Measurements from ENCODE around the gene ATP9A. TPM values are rescaled to one million over a fixed set of nuclear protein-coding genes. Genes with fewer than 3 reads are reported as not detected.
A peak's percentile ranks its signal among the peaks of the same experiment; 100 is the strongest.

The ATP9A gene
- total RNA-seq, 1 donor from 2014 or later: 18.2 TPM

DNA sequence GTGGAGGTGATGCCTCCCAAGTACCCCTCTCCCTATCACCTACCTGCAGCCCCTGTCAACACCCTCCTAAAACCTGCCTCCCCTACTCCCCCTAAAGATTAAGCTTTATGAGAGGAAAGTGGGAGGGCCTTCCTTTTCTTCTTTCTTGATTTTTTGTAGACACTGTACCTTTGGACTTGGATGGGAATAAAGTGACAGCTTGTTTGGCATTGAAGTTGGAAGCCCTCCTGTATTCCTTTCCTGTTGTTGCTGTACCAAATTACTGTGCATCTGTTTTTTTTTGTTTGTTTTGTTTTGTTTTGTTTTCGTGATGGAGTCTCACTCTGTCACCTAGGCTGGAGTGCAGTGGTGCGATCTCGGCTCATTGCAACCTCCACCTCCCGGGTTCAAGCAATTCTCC is 126.3 kb downstream of the ATP9A start:
- Histone ChIP-seq H3K27me3 (no peaks in the 10 kb centered on the region), H3K79me2 (ENCODE audit: low read depth) (no peaks in the 10 kb centered on the region), H3K4me3 (no peak overlapping the region), H3K9me3 (ENCODE audit: low read depth) (no peaks in the 10 kb centered on the region), H2AFZ (replicated peaks) (no peak overlapping the region), H3F3A (ENCODE audit: low read depth) (peaks cover 18% of the 10 kb centered on the region), H3K4me2 (no peak overlapping the region), H4K20me1 (ENCODE audit: low read depth) (no peaks in the 10 kb centered on the region), H3K9ac (no peak overlapping the region), H3K4me1 (peaks cover 23% of the 10 kb centered on the region), H3K36me3 (no peaks in the 10 kb centered on the region), H3K27ac (no peak overlapping the region)
- no peak for TF ChIP-seq EZH2 (IDR thresholded peaks at IDR 0.05)
- TF ChIP-seq EZH2phosphoT487 (IDR thresholded peaks at IDR 0.05): no peak
- TF ChIP-seq, protein P1, sequence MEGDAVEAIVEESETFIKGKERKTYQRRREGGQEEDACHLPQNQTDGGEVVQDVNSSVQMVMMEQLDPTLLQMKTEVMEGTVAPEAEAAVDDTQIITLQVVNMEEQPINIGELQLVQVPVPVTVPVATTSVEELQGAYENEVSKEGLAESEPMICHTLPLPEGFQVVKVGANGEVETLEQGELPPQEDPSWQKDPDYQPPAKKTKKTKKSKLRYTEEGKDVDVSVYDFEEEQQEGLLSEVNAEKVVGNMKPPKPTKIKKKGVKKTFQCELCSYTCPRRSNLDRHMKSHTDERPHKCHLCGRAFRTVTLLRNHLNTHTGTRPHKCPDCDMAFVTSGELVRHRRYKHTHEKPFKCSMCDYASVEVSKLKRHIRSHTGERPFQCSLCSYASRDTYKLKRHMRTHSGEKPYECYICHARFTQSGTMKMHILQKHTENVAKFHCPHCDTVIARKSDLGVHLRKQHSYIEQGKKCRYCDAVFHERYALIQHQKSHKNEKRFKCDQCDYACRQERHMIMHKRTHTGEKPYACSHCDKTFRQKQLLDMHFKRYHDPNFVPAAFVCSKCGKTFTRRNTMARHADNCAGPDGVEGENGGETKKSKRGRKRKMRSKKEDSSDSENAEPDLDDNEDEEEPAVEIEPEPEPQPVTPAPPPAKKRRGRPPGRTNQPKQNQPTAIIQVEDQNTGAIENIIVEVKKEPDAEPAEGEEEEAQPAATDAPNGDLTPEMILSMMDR (IDR thresholded peaks at IDR 0.05): no peak
- Mint-ChIP-seq H3K27ac (no peak overlapping the region), H3K4me3 (no peak overlapping the region), H3K27me3 (ENCODE audit: insufficient read depth, low read depth) (peaks cover 4% of the 10 kb centered on the region), H3K9me3 (no peaks in the 10 kb centered on the region), H3K36me3 (no peaks in the 10 kb centered on the region), H3K4me1 (peaks cover 14% of the 10 kb centered on the region)
- DNase-seq (ENCODE audit: low spot score): no peak

DNA sequence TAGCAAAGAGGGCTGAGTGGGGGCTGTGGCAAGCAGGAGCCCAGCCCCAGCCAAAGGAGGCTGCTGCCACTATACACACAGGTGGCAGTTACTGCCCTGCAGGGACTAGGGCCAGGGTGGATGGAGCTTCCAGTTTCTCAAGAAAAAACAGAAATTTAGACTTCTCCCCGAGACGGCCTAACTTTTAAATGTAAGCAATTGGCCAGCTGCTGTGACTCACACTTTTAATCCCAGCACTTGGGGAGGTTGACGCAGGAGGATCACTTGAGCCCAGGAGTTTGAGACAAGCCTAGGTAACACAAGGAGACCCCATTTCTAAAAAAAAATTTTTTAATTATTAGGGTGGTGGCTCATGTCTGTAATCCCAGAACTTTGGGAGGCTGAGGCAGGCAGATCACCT is 127.4 kb downstream of the ATP9A start:
- Histone ChIP-seq H3K9ac (no peak overlapping the region), H3K27me3 (no peaks in the 10 kb centered on the region), H3K27ac (no peak overlapping the region), H3K9me3 (ENCODE audit: low read depth) (no peaks in the 10 kb centered on the region), H3K36me3 (no peaks in the 10 kb centered on the region), H2AFZ (replicated peaks) (no peak overlapping the region), H3K4me3 (no peak overlapping the region), H3F3A (ENCODE audit: low read depth) (peaks cover 15% of the 10 kb centered on the region), H3K79me2 (ENCODE audit: low read depth) (no peaks in the 10 kb centered on the region), H3K4me2 (no peak overlapping the region), H4K20me1 (ENCODE audit: low read depth) (no peaks in the 10 kb centered on the region), H3K4me1 (peaks cover 17% of the 10 kb centered on the region)
- Mint-ChIP-seq H3K27ac (no peak overlapping the region), H3K4me3 (no peak overlapping the region), H3K27me3 (ENCODE audit: insufficient read depth, low read depth) (peaks cover 4% of the 10 kb centered on the region), H3K4me1 (peaks cover 14% of the 10 kb centered on the region), H3K36me3 (no peaks in the 10 kb centered on the region), H3K9me3 (no peaks in the 10 kb centered on the region)
- DNase-seq (ENCODE audit: low spot score): no peak
- TF ChIP-seq, protein P1 (IDR thresholded peaks at IDR 0.05): no peak
- TF ChIP-seq EZH2 (IDR thresholded peaks at IDR 0.05): no peak
- TF ChIP-seq EZH2phosphoT487 (IDR thresholded peaks at IDR 0.05): no peak

DNA sequence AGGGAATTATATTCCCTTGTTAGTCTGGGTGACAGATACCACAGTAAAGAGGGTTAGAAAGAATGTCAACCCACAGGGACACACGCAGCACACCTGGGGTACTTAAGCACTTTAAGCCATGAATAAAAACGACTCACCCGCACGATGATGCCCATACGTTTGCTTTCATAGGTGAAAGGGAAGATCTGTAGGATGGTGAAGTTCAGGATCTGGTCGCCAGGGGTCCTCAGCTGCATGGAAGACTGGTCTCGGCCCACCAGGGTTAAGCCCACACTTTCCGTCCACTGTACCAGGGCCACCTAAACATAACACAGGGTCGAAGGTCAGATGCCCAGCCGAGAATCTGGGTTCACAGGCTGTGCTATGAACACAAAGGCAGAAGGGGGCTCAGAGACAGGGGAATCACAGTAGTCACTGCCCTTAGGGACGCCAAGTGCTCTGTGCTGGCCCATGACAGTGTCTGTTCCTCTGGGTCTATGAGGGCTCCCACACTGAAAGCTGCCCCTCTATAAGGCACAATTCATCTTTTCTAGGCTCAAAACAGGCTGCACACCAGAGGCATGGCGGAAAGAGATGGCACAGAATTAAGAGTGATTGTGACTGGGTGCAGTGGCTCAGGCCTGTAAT is 128.9 kb downstream of the ATP9A start:
- Mint-ChIP-seq H3K9me3 (no peaks in the 10 kb centered on the region), H3K4me3 (no peak overlapping the region), H3K27me3 (ENCODE audit: insufficient read depth, low read depth) (peaks cover 3% of the 10 kb centered on the region), H3K4me1 (peaks cover 14% of the 10 kb centered on the region), H3K27ac (no peak overlapping the region), H3K36me3 (no peaks in the 10 kb centered on the region)
- no peak overlapping the region for H3K4me2 ChIP-seq
- H3K9ac ChIP-seq: no peak overlapping the region
- H3K36me3 ChIP-seq: no peaks in the 10 kb centered on the region
- no peaks in the 10 kb centered on the region for H4K20me1 ChIP-seq (ENCODE audit: low read depth)
- H3K9me3 ChIP-seq (ENCODE audit: low read depth): no peaks in the 10 kb centered on the region
- H3K4me3 ChIP-seq: no peak overlapping the region
- H3F3A ChIP-seq (ENCODE audit: low read depth): peaks cover 11% of the 10 kb centered on the region
- no peak overlapping the region for H3K27ac ChIP-seq
- H3K4me1 ChIP-seq: peaks cover 14% of the 10 kb centered on the region
- H3K79me2 ChIP-seq (ENCODE audit: low read depth): no peaks in the 10 kb centered on the region
- TF ChIP-seq EZH2phosphoT487 (IDR thresholded peaks at IDR 0.05) (no peak), EZH2 (IDR thresholded peaks at IDR 0.05) (no peak)
- TF ChIP-seq, protein P1 (IDR thresholded peaks at IDR 0.05): peak; percentile 91
- peak; percentile 81 for DNase-seq (ENCODE audit: low spot score)
- no peaks in the 10 kb centered on the region for H3K27me3 ChIP-seq
- H2AFZ ChIP-seq (replicated peaks): no peak overlapping the region

All from neural progenitor cell (in vitro differentiated cells).